HepG2 (cell line): Measurements from ENCODE around the gene SNRPF. TPM values are rescaled to one million over a fixed set of nuclear protein-coding genes. Genes with fewer than 3 reads are reported as not detected.

Experiments used
- EEA1 ChIP-seq: sonication (generic); formaldehyde crosslinking; IDR thresholded peaks from 2 replicates; pipeline ENCODE4 v1.5.1; 2020; ENCODE audit warnings: mild to moderate bottlenecking, missing genetic modification reagents, borderline replicate concordance
- HMG20A ChIP-seq: IDR thresholded peaks from 2 replicates; pipeline ENCODE4 v1.6.1; 2016; ENCODE audit warnings: borderline replicate concordance
- KMT2A ChIP-seq: sonication (generic); formaldehyde crosslinking; IDR thresholded peaks from 2 replicates; pipeline ENCODE4 v1.4.0; 2020; ENCODE audit warnings: missing genetic modification reagents
- MED13 ChIP-seq: sonication (generic); formaldehyde crosslinking; IDR thresholded peaks from 2 replicates; pipeline ENCODE4 v1.5.0; 2020; ENCODE audit warnings: missing genetic modification reagents
- PCBP1 ChIP-seq: fragments of 200-400 bp; formaldehyde crosslinking; IDR thresholded peaks from 2 replicates; pipeline ENCODE4 v1.6.1; 2017; ENCODE audit warnings: mild to moderate bottlenecking, low read depth, low read length, borderline replicate concordance
- POLR2G ChIP-seq: fragments of 200-400 bp; formaldehyde crosslinking; IDR thresholded peaks from 2 replicates; pipeline ENCODE4 v1.6.1; 2018; ENCODE audit warnings: mild to moderate bottlenecking, low read depth, low read length, moderate library complexity
- SAFB2 ChIP-seq: sonication (generic); formaldehyde crosslinking; IDR thresholded peaks from 2 replicates; pipeline ENCODE4 v1.5.1; 2020; ENCODE audit warnings: missing genetic modification reagents, low read depth, mild to moderate bottlenecking, borderline replicate concordance
- SMARCC2 ChIP-seq: fragments of 450-650 bp; IDR thresholded peaks from 2 replicates; pipeline ENCODE4 v1.6.1; 2017; ENCODE audit warnings: antibody characterized with exemption, mild to moderate bottlenecking
- TOPORS ChIP-seq: sonication (generic); formaldehyde crosslinking; IDR thresholded peaks from 2 replicates; pipeline ENCODE4 v1.8.0; 2023; ENCODE audit warnings: mild to moderate bottlenecking, missing genetic modification reagents
- ZBTB40 ChIP-seq, 2 experiments: fragments of 450-650 bp in 1 of 2; sonication (generic) in 1 of 2; formaldehyde crosslinking in 1 of 2; IDR thresholded peaks; 2 replicates each; pipeline versions ENCODE4 v1.6.1 to v1.8.0; 2016 to 2022; ENCODE audit warnings: antibody characterized with exemption in 1 of 2, mild to moderate bottlenecking in 1 of 2, missing genetic modification reagents in 1 of 2
- ZBTB43 ChIP-seq: sonication (generic); formaldehyde crosslinking; conservative IDR thresholded peaks from 2 replicates; pipeline ENCODE4 v1.4.0; 2020; ENCODE audit warnings: missing genetic modification reagents
- ZNF703 ChIP-seq: sonication (generic); formaldehyde crosslinking; IDR thresholded peaks from 2 replicates; pipeline ENCODE4 v1.5.1; 2020; ENCODE audit warnings: missing genetic modification reagents, mild to moderate bottlenecking, moderate library complexity, borderline replicate concordance
- ZNF770 ChIP-seq: sonication (generic); formaldehyde crosslinking; IDR thresholded peaks from 2 replicates; pipeline ENCODE4 v1.5.0; 2020; ENCODE audit warnings: mild to moderate bottlenecking, missing genetic modification reagents
- ZNF782 ChIP-seq: sonication (generic); formaldehyde crosslinking; IDR thresholded peaks from 2 replicates; pipeline ENCODE4 v1.4.0; 2020; ENCODE audit warnings: missing genetic modification reagents, mild to moderate bottlenecking, borderline replicate concordance
- ZSCAN25 ChIP-seq: sonication (generic); formaldehyde crosslinking; IDR thresholded peaks from 2 replicates; pipeline ENCODE4 v1.8.0; 2022; ENCODE audit warnings: mild to moderate bottlenecking, missing genetic modification reagents
- polyA plus RNA-seq, 8 experiments: library from polyadenylated mRNA; depleted of rRNA in 3 of 8; stranded (reverse) in 7 of 8; unstranded in 1 of 8; fragments of >200 nt; fragmentation: Illumina TruSeq in 4 of 8; extraction: Trizol in 4 of 8; gene quantifications; 2 replicates each; pipeline versions ENCODE4 v1.2.1 to v1.2.3, GENCODE V29; 2011 to 2016; ENCODE audit warnings: low read depth in 4 of 8, missing spikeins in 1 of 8, mixed read lengths in 1 of 8; ENCODE audit not compliant: insufficient read depth in 1 of 8
- total RNA-seq, 5 experiments: library from RNA; depleted of rRNA; stranded (reverse); fragments of >200 nt; fragmentation: Illumina TruSeq; extraction: Trizol; gene quantifications; 2 replicates each; pipeline ENCODE4 v1.2.3, GENCODE V29; 2016; ENCODE audit warnings: low read depth in 1 of 5

SNRPF gene
- total and polyA plus RNA-seq, 2 of the 13 experiments (the other 11 are each of a cell fraction or from before 2014, with no cell fraction given): 31.7 to 77.2 TPM

- TF ChIP-seq ZBTB40 (IDR thresholded peaks at IDR 0.05): no peak
- TF ChIP-seq ZBTB40 (CRISPR knock-in tag; IDR thresholded peaks at IDR 0.05): 0 out of 2 replicates have a peak, but pooled peaks have one; percentile 43
- TF ChIP-seq TOPORS (CRISPR knock-in tag): no peak
- TF ChIP-seq SAFB2: no peak
- TF ChIP-seq HMG20A: no peak
- TF ChIP-seq MED13: no peak
- no peak for TF ChIP-seq ZSCAN25 (CRISPR knock-in tag)
- TF ChIP-seq PCBP1: peak; percentile 79; the same call in 1 of the 2 replicates
- TF ChIP-seq POLR2G: peak; percentile 88
- TF ChIP-seq SMARCC2: no peak
- no peak for TF ChIP-seq ZNF770
- peak; percentile 100 for TF ChIP-seq KMT2A (CRISPR knock-in tag)
- no peak; the same call in 1 of the 2 replicates for TF ChIP-seq EEA1 (CRISPR knock-in tag)
- TF ChIP-seq ZNF703 (CRISPR knock-in tag): no peak
- 0 out of 2 replicates have a peak, but pooled peaks have one; percentile 68 for TF ChIP-seq ZBTB43
- TF ChIP-seq ZNF782 (CRISPR knock-in tag): no peak; the same call in 1 of the 2 replicates
Observed at GRCh38 chr12:95858451-95859343, at the start of gene SNRPF (continued).
